ENCODE results near the gene ZGRF1. TPM values are rescaled to one million over a fixed set of nuclear protein-coding genes. Genes with fewer than 3 reads are reported as not detected.
"Not testable (repeated sequence)": the region's sequence is repeated elsewhere in the genome, so short reads cannot be mapped to it uniquely, and the experiment has no call there.

Gene ZGRF1
- total RNA-seq, 2 experiments from 2014 or later: 41.8 to 59.5 TPM

- H3K27me3 Mint-ChIP-seq: peaks cover 81% of the 10 kb centered on the region
- peak; percentile 55 for DNase-seq
- H3K4me1 Mint-ChIP-seq: peaks cover 42% of the 10 kb centered on the region
- peak overlapping the region; percentile 69 for H3K4me3 Mint-ChIP-seq
- H3K36me3 Mint-ChIP-seq: no peaks in the 10 kb centered on the region
- ATAC-seq: peak; percentile 43
- CTCF ChIA-PET: interaction anchor here (0.7 to 5.4 kb wide), 12 partner anchors 8 to 462 kb away, joined by 3 to 74 read pairs (median 5); no protein-coding TSS in a partner anchor
- no peaks in the 10 kb centered on the region for H3K9me3 Mint-ChIP-seq (ENCODE audit: low read depth)
- peak overlapping the region; percentile 13 for H3K27ac Mint-ChIP-seq
Measured at GRCh38 chr4:112523008-112523721, 113.5 kb downstream of the ZGRF1 start.

GRCh38 chr4:112522431-112522830 is 114.3 kb downstream of the ZGRF1 start:
- Mint-ChIP-seq H3K4me3 (peak overlapping the region; percentile 69), H3K4me1 (peaks cover 50% of the 10 kb centered on the region), H3K27me3 (peaks cover 87% of the 10 kb centered on the region)
- DNase-seq; H3K27ac Mint-ChIP-seq; ATAC-seq; H3K9me3 Mint-ChIP-seq (ENCODE audit: low read depth); H3K36me3 Mint-ChIP-seq: not testable (repeated sequence)
- CTCF ChIA-PET: interaction anchor here (1.0 to 5.4 kb wide), 4 partner anchors 13 to 388 kb away, joined by 3 to 74 read pairs (median 30); no protein-coding TSS in a partner anchor

- Mint-ChIP-seq H3K4me1 (peaks cover 57% of the 10 kb centered on the region), H3K4me3 (peak overlapping the region; percentile 36), H3K36me3 (no peaks in the 10 kb centered on the region), H3K9me3 (ENCODE audit: low read depth) (no peaks in the 10 kb centered on the region), H3K27ac (no peak overlapping the region), H3K27me3 (peaks cover 88% of the 10 kb centered on the region)
- ATAC-seq (no peak), DNase-seq (no peak)
- CTCF ChIA-PET: interaction anchor here (0.6 to 5.4 kb wide), 6 partner anchors 12 to 294 kb away, joined by 3 to 74 read pairs (median 4); no protein-coding TSS in a partner anchor
Measured at GRCh38 chr4:112521123-112522023, 115.3 kb downstream of the ZGRF1 start.

- Mint-ChIP-seq H3K4me1 (peaks cover 62% of the 10 kb centered on the region), H3K4me3 (peak overlapping the region; percentile 36), H3K27me3 (peaks cover 90% of the 10 kb centered on the region), H3K27ac (no peak overlapping the region), H3K36me3 (no peaks in the 10 kb centered on the region), H3K9me3 (ENCODE audit: low read depth) (no peaks in the 10 kb centered on the region)
- DNase-seq: no peak
- CTCF ChIA-PET: interaction anchor here (0.6 to 5.4 kb wide), 7 partner anchors 11 to 293 kb away, joined by 3 to 74 read pairs (median 3); no protein-coding TSS in a partner anchor
- no peak for ATAC-seq
Measured at GRCh38 chr4:112520598-112521122, 116.0 kb downstream of the ZGRF1 start.

GRCh38 chr4:112519689-112520597 is 116.8 kb downstream of the ZGRF1 start:
- ATAC-seq (no peak), DNase-seq (no peak)
- peaks cover 67% of the 10 kb centered on the region for H3K4me1 Mint-ChIP-seq
- H3K27me3 Mint-ChIP-seq: peaks cover 90% of the 10 kb centered on the region
- H3K27ac Mint-ChIP-seq: no peak overlapping the region
- CTCF ChIA-PET: interaction anchor here (0.6 to 5.4 kb wide), 4 partner anchors 10 to 198 kb away, joined by 3 to 74 read pairs (median 3); no protein-coding TSS in a partner anchor
- peak overlapping the region; percentile 36 for H3K4me3 Mint-ChIP-seq
- no peaks in the 10 kb centered on the region for H3K9me3 Mint-ChIP-seq (ENCODE audit: low read depth)
- H3K36me3 Mint-ChIP-seq: no peaks in the 10 kb centered on the region

- peaks cover 72% of the 10 kb centered on the region for H3K4me1 Mint-ChIP-seq
- peaks cover 95% of the 10 kb centered on the region for H3K27me3 Mint-ChIP-seq
- no peaks in the 10 kb centered on the region for H3K9me3 Mint-ChIP-seq (ENCODE audit: low read depth)
- H3K4me3 Mint-ChIP-seq: no peak overlapping the region
- H3K27ac Mint-ChIP-seq: no peak overlapping the region
- no peak for ATAC-seq
- H3K36me3 Mint-ChIP-seq: no peaks in the 10 kb centered on the region
- CTCF ChIA-PET: interaction anchor here (1.2 kb wide), 1 partner anchor 197 kb away, joined by 3 read pairs; no protein-coding TSS in a partner anchor
- DNase-seq: no peak
Measured at GRCh38 chr4:112518675-112519074, 118.0 kb downstream of the ZGRF1 start.

- H3K4me3 Mint-ChIP-seq: peak overlapping the region; percentile 68
- peaks cover 68% of the 10 kb centered on the region for H3K4me1 Mint-ChIP-seq
- H3K36me3 Mint-ChIP-seq: no peaks in the 10 kb centered on the region
- H3K9me3 Mint-ChIP-seq (ENCODE audit: low read depth): no peaks in the 10 kb centered on the region
- H3K27me3 Mint-ChIP-seq: peaks cover 94% of the 10 kb centered on the region
- CTCF ChIA-PET: interaction anchor here (1.8 to 2.0 kb wide), 2 partner anchors 197 to 418 kb away, joined by 3 to 6 read pairs; no protein-coding TSS in a partner anchor
- H3K27ac Mint-ChIP-seq: peak overlapping the region; percentile 8
- DNase-seq (no peak), ATAC-seq (no peak)
Measured at GRCh38 chr4:112517911-112518310, 118.8 kb downstream of the ZGRF1 start.

- peaks cover 95% of the 10 kb centered on the region for H3K27me3 Mint-ChIP-seq
- peaks cover 62% of the 10 kb centered on the region for H3K4me1 Mint-ChIP-seq
- DNase-seq (peak; percentile 58), ATAC-seq (peak; percentile 14)
- no peaks in the 10 kb centered on the region for H3K9me3 Mint-ChIP-seq (ENCODE audit: low read depth)
- no peak overlapping the region for H3K27ac Mint-ChIP-seq
- H3K4me3 Mint-ChIP-seq: peak overlapping the region; percentile 68
- H3K36me3 Mint-ChIP-seq: no peaks in the 10 kb centered on the region
- CTCF ChIA-PET: interaction anchor here (0.6 to 2.6 kb wide), 11 partner anchors 7 to 418 kb away, joined by 3 to 7 read pairs (median 3); partner anchors contain the start of genes LARP7, TIFA and ZGRF1
Measured at GRCh38 chr4:112517067-112517634, 119.6 kb downstream of the ZGRF1 start.

- H3K36me3 Mint-ChIP-seq: no peaks in the 10 kb centered on the region
- DNase-seq (no peak), ATAC-seq (peak; percentile 1)
- no peak overlapping the region for H3K27ac Mint-ChIP-seq
- peaks cover 58% of the 10 kb centered on the region for H3K4me1 Mint-ChIP-seq
- peaks cover 95% of the 10 kb centered on the region for H3K27me3 Mint-ChIP-seq
- H3K4me3 Mint-ChIP-seq: peak overlapping the region; percentile 92
- CTCF ChIA-PET: interaction anchor here (0.6 to 2.6 kb wide), 12 partner anchors 8 to 417 kb away, joined by 3 to 7 read pairs (median 4); partner anchors contain the start of genes LARP7, TIFA and ZGRF1
- no peaks in the 10 kb centered on the region for H3K9me3 Mint-ChIP-seq (ENCODE audit: low read depth)
Measured at GRCh38 chr4:112516471-112517066, 120.1 kb downstream of the ZGRF1 start.

GRCh38 chr4:112516066-112516470 is 120.6 kb downstream of the ZGRF1 start, which contains the start of gene NEUROG2:
Gene NEUROG2 (minus strand): TSS chr4:112516180. CDS start chr4:112515475, 705 bp downstream.
- CTCF ChIA-PET: interaction anchor here (1.0 to 2.6 kb wide), 8 partner anchors 8 to 417 kb away, joined by 3 to 7 read pairs (median 4); partner anchors contain the start of genes LARP7, TIFA and ZGRF1
- DNase-seq: no peak
- peak within 1 kb of the TSS; percentile 76 for H3K27ac Mint-ChIP-seq
- H3K4me3 Mint-ChIP-seq: peak within 1 kb of the TSS; percentile 92
- ATAC-seq: no peak
- H3K9me3 Mint-ChIP-seq (ENCODE audit: low read depth): no peaks in the 10 kb centered on the region
- H3K4me1 Mint-ChIP-seq: peaks cover 62% of the 10 kb centered on the region
- H3K27me3 Mint-ChIP-seq: peaks cover 95% of the 10 kb centered on the region
- no peaks in the 10 kb centered on the region for H3K36me3 Mint-ChIP-seq

All from activated CD8-positive, alpha-beta memory T cell treated with anti-CD3 and anti-CD28 coated beads, Interleukin-2, amount 10 ng/mL, durations not matched to agents 7 days and 5 days (primary cell).